SK-N-SH (cell line): Measurements from ENCODE around the gene SYNGR1. TPM values are rescaled to one million over a fixed set of nuclear protein-coding genes. Genes with fewer than 3 reads are reported as not detected.

Source experiments
- CTCF ChIA-PET: fragments of 300-600, 350-600 bp; formaldehyde crosslinking; extraction: SDS; loops from one replicate; lab custom pipeline; 2021; lab: Yijun Ruan, JAX
- POLR2A ChIA-PET: fragments of 350-600 bp; sonication (Branson Sonifier 250); formaldehyde crosslinking; extraction: SDS; loops from one replicate; lab custom pipeline; 2020; ENCODE audit warnings: antibody characterized with exemption, inconsistent platforms; lab: Yijun Ruan, JAX
- DNase-seq: peaks from one replicate; pipeline ENCODE4 v3.0.0; 2012
- H2AFZ ChIP-seq: fragments of 200-600 bp; sonication (generic); 2 replicates; pipeline ENCODE4 v1.8.1; 2016; ENCODE audit warnings: antibody characterized with exemption, mild to moderate bottlenecking, low read depth
- H3F3A ChIP-seq: fragments of 200-600 bp; sonication (generic); replicated peaks from 2 replicates; pipeline ENCODE3; 2016; ENCODE audit warnings: antibody characterized with exemption, mild to moderate bottlenecking; ENCODE audit not compliant: insufficient read depth
- H3K27ac ChIP-seq, 2 experiments: fragments of 200-500 bp in 1 of 2; fragments of 200-600 bp in 1 of 2; sonication (Bioruptor generic) in 1 of 2; sonication (generic), shearing (Covaris generic) in 1 of 2; 2 replicates each; pipeline versions ENCODE4 v1.5.1 to v1.6.1; 2014 to 2016; ENCODE audit warnings: low read depth in 2 of 2, inconsistent platforms in 1 of 2, low read length in 1 of 2, mild to moderate bottlenecking in 1 of 2, mixed read lengths in 1 of 2
- H3K27me3 ChIP-seq: fragments of 200-600 bp; sonication (generic), shearing (Covaris generic); 2 replicates; pipeline ENCODE4 v1.6.1; 2016; ENCODE audit warnings: mixed run types; ENCODE audit not compliant: insufficient read depth
- H3K36me3 ChIP-seq, 2 experiments: fragments of 200-500 bp in 1 of 2; fragments of 200-600 bp in 1 of 2; sonication (Bioruptor generic) in 1 of 2; sonication (generic) in 1 of 2; replicated peaks in 1 of 2; 2 replicates each; pipeline versions ENCODE3 to v1.5.1; 2014 to 2016; ENCODE audit warnings: low read length in 1 of 2, mild to moderate bottlenecking in 1 of 2; ENCODE audit not compliant: insufficient read depth in 2 of 2, control insufficient read depth in 1 of 2
- H3K4me1 ChIP-seq, 2 experiments: fragments of 200-500 bp in 1 of 2; fragments of 200-600 bp in 1 of 2; sonication (Bioruptor generic) in 1 of 2; sonication (generic), shearing (Covaris generic) in 1 of 2; 2 replicates each; pipeline versions ENCODE4 v1.5.1 to v1.6.1; 2014 to 2016; ENCODE audit warnings: low read depth in 1 of 2, low read length in 1 of 2, mixed run types in 1 of 2; ENCODE audit not compliant: insufficient read depth in 2 of 2, control insufficient read depth in 1 of 2
- H3K4me2 ChIP-seq: fragments of 200-600 bp; sonication (generic), shearing (Covaris generic); 2 replicates; pipeline ENCODE4 v1.6.1; 2017; ENCODE audit warnings: mixed run types
- H3K4me3 ChIP-seq, 2 experiments: fragments of 200-500 bp in 1 of 2; fragments of 200-600 bp in 1 of 2; sonication (Bioruptor generic) in 1 of 2; sonication (generic), shearing (Covaris generic) in 1 of 2; 2 replicates each; pipeline versions ENCODE4 v1.5.1 to v1.8.1; 2014 to 2016; ENCODE audit warnings: low read depth in 2 of 2, inconsistent platforms in 1 of 2, low read length in 1 of 2, mild to moderate bottlenecking in 1 of 2, mixed read lengths in 1 of 2, moderate library complexity in 1 of 2
- H3K79me2 ChIP-seq: fragments of 200-600 bp; sonication (generic); 2 replicates; pipeline ENCODE4 v1.8.1; 2017; ENCODE audit warnings: mild to moderate bottlenecking; ENCODE audit not compliant: insufficient read depth
- H3K9ac ChIP-seq: fragments of 200-600 bp; sonication (generic); 2 replicates; pipeline ENCODE4 v1.6.1; 2017; ENCODE audit warnings: mixed run types
- H3K9me2 ChIP-seq: fragments of 200-600 bp; sonication (generic); 2 replicates; pipeline ENCODE4 v1.6.1; 2017; ENCODE audit warnings: mixed run types
- H3K9me3 ChIP-seq: fragments of 200-600 bp; sonication (generic); 2 replicates; pipeline ENCODE4 v1.6.1; 2017; ENCODE audit warnings: mixed run types, mild to moderate bottlenecking, moderate library complexity
- H4K20me1 ChIP-seq: fragments of 200-600 bp; sonication (generic); 2 replicates; pipeline ENCODE4 v1.6.1; 2017; ENCODE audit warnings: mild to moderate bottlenecking, mixed run types; ENCODE audit not compliant: insufficient read depth
- EP300 ChIP-seq, 2 experiments: IDR thresholded peaks; 2 replicates each; pipeline versions ENCODE4 v1.4.0 to v1.6.1; 2012; ENCODE audit warnings: borderline replicate concordance in 1 of 2, low read depth in 1 of 2, low read length in 1 of 2
- EZH2phosphoT487 ChIP-seq: fragments of 200-600 bp; sonication (generic); IDR thresholded peaks from 2 replicates; pipeline ENCODE4 v1.6.1; 2017; ENCODE audit warnings: low read depth, mixed run types, mild to moderate bottlenecking, antibody characterized with exemption, moderate library complexity, borderline replicate concordance
- FOXJ3 ChIP-seq: sonication (generic); formaldehyde crosslinking; IDR thresholded peaks from 2 replicates; pipeline ENCODE4 v1.5.1; 2020; ENCODE audit warnings: mild to moderate bottlenecking, missing genetic modification reagents
- JUND ChIP-seq: IDR thresholded peaks from 2 replicates; pipeline ENCODE4 v1.4.0; 2012
- MXI1 ChIP-seq: IDR thresholded peaks from 2 replicates; pipeline ENCODE4 v1.6.1; 2012; ENCODE audit warnings: mild to moderate bottlenecking, low read depth, low read length, improper control_type of control experiment
- NFIC ChIP-seq: IDR thresholded peaks from 2 replicates; pipeline ENCODE4 v1.4.0; 2012; ENCODE audit warnings: borderline replicate concordance
- NRF1 ChIP-seq: IDR thresholded peaks from 2 replicates; pipeline ENCODE4 v1.6.1; 2012; ENCODE audit warnings: low read depth, mild to moderate bottlenecking, low read length
- PBX3 ChIP-seq: IDR thresholded peaks from 2 replicates; pipeline ENCODE4; 2012
- POLR2AphosphoS5 ChIP-seq: IDR thresholded peaks from 2 replicates; pipeline ENCODE4 v1.6.1; 2012; ENCODE audit warnings: low read depth, low read length
- RAD21 ChIP-seq: IDR thresholded peaks from 2 replicates; pipeline ENCODE4 v1.6.1; 2012; ENCODE audit warnings: mild to moderate bottlenecking, low read length
- RFX5 ChIP-seq: IDR thresholded peaks from 2 replicates; pipeline ENCODE4 v1.6.1; 2012; ENCODE audit warnings: mild to moderate bottlenecking, improper control_type of control experiment, low read length
- RXRA ChIP-seq: IDR thresholded peaks from 2 replicates; pipeline ENCODE4 v1.4.0; 2012; ENCODE audit warnings: low read depth, mild to moderate bottlenecking, borderline replicate concordance
- SMC3 ChIP-seq: IDR thresholded peaks from 2 replicates; pipeline ENCODE4 v1.6.1; 2012; ENCODE audit warnings: low read depth, low read length, improper control_type of control experiment
- TCF12 ChIP-seq: IDR thresholded peaks from 2 replicates; pipeline ENCODE4 v1.4.0; 2012
- TEAD4 ChIP-seq: IDR thresholded peaks from 2 replicates; pipeline ENCODE4 v1.4.0; 2012; ENCODE audit warnings: mild to moderate bottlenecking, borderline replicate concordance; ENCODE audit not compliant: insufficient read depth
- USF1 ChIP-seq: IDR thresholded peaks from 2 replicates; pipeline ENCODE4 v1.4.0; 2012; ENCODE audit warnings: low read depth, borderline replicate concordance
- YY1 ChIP-seq: IDR thresholded peaks from 2 replicates; pipeline ENCODE4 v1.4.0; 2012; ENCODE audit warnings: low read depth, mild to moderate bottlenecking
- WGBS: methylation state at CpG from one replicate; pipeline ENCODE4 v1.1.6; 2017; ENCODE audit warnings: low lambda C conversion rate; 5-methylcytosine and 5-hydroxymethylcytosine counted together
- polyA plus RNA-seq, 3 experiments: library from polyadenylated mRNA; depleted of rRNA; stranded (reverse); fragments of >200 nt; gene quantifications; 2 replicates each; pipeline ENCODE4 v1.2.3, GENCODE V29; 2012
- TF ChIP-seq, protein P1 (sequence below): fragments of 150-350 bp; IDR thresholded peaks from 2 replicates; pipeline ENCODE4 v1.6.1; 2017; ENCODE audit warnings: antibody characterized with exemption, low read length, low read depth, borderline replicate concordance
- TF ChIP-seq, protein P2 (sequence below): IDR thresholded peaks from 2 replicates; pipeline ENCODE4 v1.6.1; 2012; ENCODE audit warnings: mild to moderate bottlenecking, low read depth, low read length, moderate library complexity

Gene SYNGR1
- polyA plus RNA-seq, 1 of the 3 experiments (the other 2 are of a cell fraction), result 18.7 TPM

- H3K9ac ChIP-seq, result peak overlapping the region; percentile 95
- H3K4me1 ChIP-seq, result peaks cover 12 to 26% of the 10 kb centered on the region in 2 experiments; a peak in 2 of 4 replicates
- POLR2A ChIA-PET, result interaction anchor here (0.6 to 2.6 kb wide), 13 partner anchors 10 to 210 kb away, joined by 3 to 19 read pairs (median 4); partner anchors contain the start of genes ATF4, CBX7, MIEF1 and SYNGR1
- CTCF ChIA-PET, result interaction anchor here (1.0 to 4.7 kb wide), 7 partner anchors 8 to 157 kb away, joined by 3 to 15 read pairs (median 5); partner anchors contain the start of gene TAB1
- DNase-seq, result no peak
- H3K9me2 ChIP-seq, result no peaks in the 10 kb centered on the region
- H3K27ac ChIP-seq, result peak overlapping the region; percentile 79 to 81
- H3K36me3 ChIP-seq, result peaks cover 31 to 37% of the 10 kb centered on the region in 2 experiments
- H2AFZ ChIP-seq, result no peak overlapping the region
- TF ChIP-seq NFIC, result no peak
- no peak for TF ChIP-seq RFX5
- TF ChIP-seq RXRA, result no peak
- TF ChIP-seq, protein P1, sequence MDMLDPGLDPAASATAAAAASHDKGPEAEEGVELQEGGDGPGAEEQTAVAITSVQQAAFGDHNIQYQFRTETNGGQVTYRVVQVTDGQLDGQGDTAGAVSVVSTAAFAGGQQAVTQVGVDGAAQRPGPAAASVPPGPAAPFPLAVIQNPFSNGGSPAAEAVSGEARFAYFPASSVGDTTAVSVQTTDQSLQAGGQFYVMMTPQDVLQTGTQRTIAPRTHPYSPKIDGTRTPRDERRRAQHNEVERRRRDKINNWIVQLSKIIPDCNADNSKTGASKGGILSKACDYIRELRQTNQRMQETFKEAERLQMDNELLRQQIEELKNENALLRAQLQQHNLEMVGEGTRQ, result no peak
- no peak for TF ChIP-seq POLR2AphosphoS5
- TF ChIP-seq NRF1, result no peak
- no peak for TF ChIP-seq MXI1
- no peak for TF ChIP-seq PBX3
- TF ChIP-seq EZH2phosphoT487, result no peak
- TF ChIP-seq USF1, result no peak
- TF ChIP-seq, protein P2, sequence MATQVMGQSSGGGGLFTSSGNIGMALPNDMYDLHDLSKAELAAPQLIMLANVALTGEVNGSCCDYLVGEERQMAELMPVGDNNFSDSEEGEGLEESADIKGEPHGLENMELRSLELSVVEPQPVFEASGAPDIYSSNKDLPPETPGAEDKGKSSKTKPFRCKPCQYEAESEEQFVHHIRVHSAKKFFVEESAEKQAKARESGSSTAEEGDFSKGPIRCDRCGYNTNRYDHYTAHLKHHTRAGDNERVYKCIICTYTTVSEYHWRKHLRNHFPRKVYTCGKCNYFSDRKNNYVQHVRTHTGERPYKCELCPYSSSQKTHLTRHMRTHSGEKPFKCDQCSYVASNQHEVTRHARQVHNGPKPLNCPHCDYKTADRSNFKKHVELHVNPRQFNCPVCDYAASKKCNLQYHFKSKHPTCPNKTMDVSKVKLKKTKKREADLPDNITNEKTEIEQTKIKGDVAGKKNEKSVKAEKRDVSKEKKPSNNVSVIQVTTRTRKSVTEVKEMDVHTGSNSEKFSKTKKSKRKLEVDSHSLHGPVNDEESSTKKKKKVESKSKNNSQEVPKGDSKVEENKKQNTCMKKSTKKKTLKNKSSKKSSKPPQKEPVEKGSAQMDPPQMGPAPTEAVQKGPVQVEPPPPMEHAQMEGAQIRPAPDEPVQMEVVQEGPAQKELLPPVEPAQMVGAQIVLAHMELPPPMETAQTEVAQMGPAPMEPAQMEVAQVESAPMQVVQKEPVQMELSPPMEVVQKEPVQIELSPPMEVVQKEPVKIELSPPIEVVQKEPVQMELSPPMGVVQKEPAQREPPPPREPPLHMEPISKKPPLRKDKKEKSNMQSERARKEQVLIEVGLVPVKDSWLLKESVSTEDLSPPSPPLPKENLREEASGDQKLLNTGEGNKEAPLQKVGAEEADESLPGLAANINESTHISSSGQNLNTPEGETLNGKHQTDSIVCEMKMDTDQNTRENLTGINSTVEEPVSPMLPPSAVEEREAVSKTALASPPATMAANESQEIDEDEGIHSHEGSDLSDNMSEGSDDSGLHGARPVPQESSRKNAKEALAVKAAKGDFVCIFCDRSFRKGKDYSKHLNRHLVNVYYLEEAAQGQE, result no peak
- TF ChIP-seq TEAD4, result no peak
- TF ChIP-seq FOXJ3, result no peak
- no peak for TF ChIP-seq YY1
- TF ChIP-seq RAD21, result no peak
- no peak for TF ChIP-seq EP300 (IDR thresholded peaks at IDR 0.05; ENCODE audit: borderline replicate concordance in 1 of 2, low read depth in 1 of 2, low read length in 1 of 2)
- no peak for TF ChIP-seq TCF12
- TF ChIP-seq JUND, result no peak
- no peak for TF ChIP-seq SMC3
- TF ChIP-seq, all 33 proteins: peak for 0
- Histone ChIP-seq H3K4me3 (peak overlapping the region; percentile 66 to 79), H3K4me2 (peak overlapping the region; percentile 84), H3K27me3 (no peaks in the 10 kb centered on the region), H3K79me2 (peaks cover 44% of the 10 kb centered on the region), H3K9me3 (no peaks in the 10 kb centered on the region), H3F3A (peaks cover 30% of the 10 kb centered on the region), H4K20me1 (peaks cover 54% of the 10 kb centered on the region)
- 0% methylated on average over 18 of the region's 26 CpGs for WGBS
These were observed 31.1 kb upstream of the SYNGR1 start for GRCh38 chr22:39318507-39319283.
